H1 (cell line): Measurements from ENCODE around the gene C3orf20. TPM values are rescaled to one million over a fixed set of nuclear protein-coding genes. Genes with fewer than 3 reads are reported as not detected.

Experiments
- CTCF ChIA-PET: fragments of 300-600 bp; sonication (Branson Sonifier 250); formaldehyde crosslinking; loops from one replicate; lab custom pipeline; 2021; ENCODE audit not compliant: partially characterized antibody; lab: Charles Lee
- POLR2A ChIA-PET: fragments of 300-600 bp; sonication (Branson Sonifier 250); formaldehyde crosslinking; loops from one replicate; lab custom pipeline; 2021; ENCODE audit warnings: inconsistent platforms; ENCODE audit not compliant: partially characterized antibody; lab: Charles Lee
- DNase-seq, 2 experiments: peaks; one replicate each; pipeline versions ENCODE4 v3.0.0 to v3.0.0-alpha.2; 2010 to 2022; ENCODE audit warnings: low spot score in 2 of 2, low read depth in 1 of 2, mixed read lengths in 1 of 2
- FAIRE-seq: peaks from 2 replicates; lab custom pipeline; 2011; peaks lifted over from hg19 to GRCh38; lab: Jason Lieb, UNC
- H2AFZ ChIP-seq: 2 replicates; pipeline ENCODE4 v1.8.1; 2012; ENCODE audit warnings: low read length, inconsistent platforms
- H2AK5ac ChIP-seq: 2 replicates; pipeline ENCODE4 v1.6.1; 2013; ENCODE audit warnings: low read depth, low read length
- H2BK120ac ChIP-seq: replicated peaks from 2 replicates; pipeline ENCODE3; 2013; ENCODE audit warnings: low read depth, low read length, inconsistent platforms
- H2BK12ac ChIP-seq: 2 replicates; pipeline ENCODE4 v1.6.1; 2013; ENCODE audit warnings: low read depth, low read length
- H2BK15ac ChIP-seq: 2 replicates; pipeline ENCODE4 v1.6.1; 2013; ENCODE audit warnings: low read length
- H2BK20ac ChIP-seq: 2 replicates; pipeline ENCODE4 v1.6.1; 2013; ENCODE audit warnings: low read length
- H2BK5ac ChIP-seq: 2 replicates; pipeline ENCODE4 v1.6.1; 2013; ENCODE audit warnings: low read depth, low read length
- H3K14ac ChIP-seq: 2 replicates; pipeline ENCODE4 v1.6.1; 2013; ENCODE audit warnings: inconsistent platforms; ENCODE audit not compliant: insufficient read length
- H3K18ac ChIP-seq: 2 replicates; pipeline ENCODE4 v1.6.1; 2013; ENCODE audit warnings: low read length; ENCODE audit errors: extremely low read depth
- H3K23ac ChIP-seq: 2 replicates; pipeline ENCODE4 v1.6.1; 2013; ENCODE audit warnings: inconsistent platforms; ENCODE audit not compliant: insufficient read length
- H3K23me2 ChIP-seq: 2 replicates; pipeline ENCODE4 v1.6.1; 2013; ENCODE audit warnings: low read depth, low read length
- H3K27ac ChIP-seq: 2 replicates; pipeline ENCODE4 v1.6.1; 2011; ENCODE audit warnings: low read depth, low read length, inconsistent platforms
- H3K27me3 ChIP-seq, 4 experiments: replicated peaks in 1 of 4; 1 replicate in 1 of 4; 2 replicates in 3 of 4; pipeline versions ENCODE4 v1.6.1 to v1.8.1; 2011 to 2013; ENCODE audit warnings: low read length in 3 of 4, mild to moderate bottlenecking in 3 of 4, inconsistent platforms in 2 of 4, mixed read lengths in 2 of 4, moderate library complexity in 1 of 4; ENCODE audit not compliant: control insufficient read depth in 3 of 4, insufficient read depth in 3 of 4; ENCODE audit errors: extremely low read depth in 1 of 4
- H3K36me3 ChIP-seq, 4 experiments: 2 replicates each; pipeline versions ENCODE4 v1.6.1 to v1.8.1; 2011 to 2013; ENCODE audit warnings: mild to moderate bottlenecking in 4 of 4, low read length in 3 of 4, moderate library complexity in 2 of 4, control low read depth in 1 of 4, inconsistent platforms in 1 of 4; ENCODE audit not compliant: insufficient read depth in 4 of 4, control insufficient read depth in 2 of 4
- H3K4ac ChIP-seq: replicated peaks from 2 replicates; pipeline ENCODE3; 2013; ENCODE audit warnings: low read length, low read depth, mixed read lengths, inconsistent platforms; ENCODE audit not compliant: insufficient read length
- H3K4me1 ChIP-seq, 4 experiments: replicated peaks in 1 of 4; 1 replicate in 1 of 4; 2 replicates in 3 of 4; pipeline versions ENCODE4 v1.6.1 to v1.8.1; 2011 to 2013; ENCODE audit warnings: low read length in 3 of 4, inconsistent platforms in 2 of 4, mixed read lengths in 1 of 4; ENCODE audit not compliant: insufficient read depth in 4 of 4, control insufficient read depth in 3 of 4
- H3K4me2 ChIP-seq, 2 experiments: 2 replicates each; pipeline versions ENCODE4 v1.6.1 to v1.8.1; 2011 to 2013; ENCODE audit warnings: low read depth in 2 of 2, low read length in 2 of 2, control low read depth in 1 of 2, inconsistent platforms in 1 of 2, mild to moderate bottlenecking in 1 of 2; ENCODE audit not compliant: insufficient read depth in 1 of 2
- H3K4me3 ChIP-seq, 4 experiments: fragments of 200-600, 300-600 bp in 1 of 4; sonication (generic), shearing (Covaris generic), sonication (Bioruptor Twin) in 1 of 4; 2 replicates each; pipeline versions ENCODE4 v1.5.1 to v1.8.1; 2011 to 2016; ENCODE audit warnings: low read length in 4 of 4, low read depth in 3 of 4, control low read depth in 2 of 4, inconsistent platforms in 2 of 4, mild to moderate bottlenecking in 2 of 4, mixed read lengths in 1 of 4, moderate library complexity in 1 of 4; ENCODE audit not compliant: insufficient read depth in 2 of 4; ENCODE audit errors: extremely low read depth in 1 of 4
- H3K56ac ChIP-seq: replicated peaks from 2 replicates; pipeline ENCODE3; 2013; ENCODE audit warnings: low read depth, mild to moderate bottlenecking, mixed read lengths, low read length, inconsistent platforms; ENCODE audit not compliant: insufficient read length
- H3K79me1 ChIP-seq: 2 replicates; pipeline ENCODE4 v1.6.1; 2013; ENCODE audit warnings: low read depth, low read length, control low read depth
- H3K79me2 ChIP-seq, 2 experiments: 2 replicates each; pipeline versions ENCODE4 v1.6.1 to v1.8.1; 2012 to 2013; ENCODE audit warnings: low read length in 2 of 2, mild to moderate bottlenecking in 2 of 2, inconsistent platforms in 1 of 2; ENCODE audit not compliant: insufficient read depth in 2 of 2, control insufficient read depth in 1 of 2
- H3K9ac ChIP-seq, 4 experiments: replicated peaks in 1 of 4; 1 replicate in 1 of 4; 2 replicates in 3 of 4; pipeline versions ENCODE4 v1.6.1 to v1.8.1; 2011 to 2013; ENCODE audit warnings: low read depth in 3 of 4, low read length in 3 of 4, control low read depth in 2 of 4, mild to moderate bottlenecking in 2 of 4, moderate library complexity in 2 of 4, inconsistent platforms in 1 of 4; ENCODE audit errors: extremely low read depth in 1 of 4
- H3K9me3 ChIP-seq, 2 experiments: 2 replicates each; pipeline versions ENCODE4 v1.6.1 to v1.8.1; 2012 to 2013; ENCODE audit warnings: mild to moderate bottlenecking in 2 of 2, moderate library complexity in 2 of 2, control low read depth in 1 of 2, inconsistent platforms in 1 of 2, low read depth in 1 of 2, low read length in 1 of 2, mixed read lengths in 1 of 2; ENCODE audit not compliant: insufficient read depth in 2 of 2
- H4K20me1 ChIP-seq, 2 experiments: replicated peaks in 1 of 2; 2 replicates each; pipeline versions ENCODE3 to v1.8.1; 2011 to 2013; ENCODE audit warnings: inconsistent platforms in 2 of 2, low read length in 2 of 2, mild to moderate bottlenecking in 1 of 2; ENCODE audit not compliant: insufficient read depth in 2 of 2, control insufficient read depth in 1 of 2
- H4K5ac ChIP-seq: 2 replicates; pipeline ENCODE4 v1.6.1; 2013; ENCODE audit warnings: low read length, low read depth, mixed read lengths, inconsistent platforms; ENCODE audit not compliant: insufficient read length
- H4K8ac ChIP-seq: 2 replicates; pipeline ENCODE4 v1.8.0; 2013; ENCODE audit warnings: mild to moderate bottlenecking, moderate library complexity, low read length, inconsistent platforms; ENCODE audit not compliant: insufficient read depth; ENCODE audit errors: extremely low read depth
- H4K91ac ChIP-seq: replicated peaks from 2 replicates; pipeline ENCODE3; 2013; ENCODE audit warnings: low read length, mixed read lengths, inconsistent platforms; ENCODE audit not compliant: insufficient read length
- SIRT6 ChIP-seq: IDR thresholded peaks from one replicate; pipeline ENCODE4 v1.7.1; 2012; ENCODE audit warnings: low read length, inconsistent platforms
- WGBS, 2 experiments: shearing (Covaris generic) in 1 of 2; methylation state at CpG; one replicate each; pipeline versions ENCODE4 v1.1.6 to v1.1.7; 2013 to 2015; ENCODE audit warnings: low lambda C conversion rate in 2 of 2, mixed read lengths in 2 of 2, inconsistent platforms in 1 of 2, low coverage in 1 of 2, missing lambda C conversion rate in 1 of 2; ENCODE audit not compliant: insufficient replicate concordance in 2 of 2, insufficient coverage in 1 of 2, insufficient read length in 1 of 2; ENCODE audit errors: extremely low coverage in 1 of 2, missing lambda C conversion rate in 1 of 2; 5-methylcytosine and 5-hydroxymethylcytosine counted together
- polyA plus RNA-seq, 7 experiments: library from polyadenylated mRNA; depleted of rRNA in 3 of 7; stranded (reverse) in 5 of 7; unstranded in 2 of 7; fragments of >200 nt in 5 of 7; fragments of 200-250 nt in 2 of 7; gene quantifications; 1 replicate in 5 of 7; 2 replicates in 1 of 7; 4 replicates in 1 of 7; pipeline versions ENCODE4 v1.2.1 to v1.2.3, GENCODE V29; 2011 to 2013; ENCODE audit warnings: missing spikeins in 2 of 7, mixed read lengths in 2 of 7
- total RNA-seq: library from RNA; stranded (reverse); fragmentation: NEBNext Ultra II Directional; extraction: Animal tissue kit (Norgen Biotek cat#: 25700); gene quantifications from 2 replicates; pipeline ENCODE4 v1.2.1, GENCODE V29; 2021

Gene C3orf20
- total and polyA plus RNA-seq, 2 of the 8 experiments (the other 6 are each of a cell fraction or from before 2014, with no cell fraction given) = not detected

DNA sequence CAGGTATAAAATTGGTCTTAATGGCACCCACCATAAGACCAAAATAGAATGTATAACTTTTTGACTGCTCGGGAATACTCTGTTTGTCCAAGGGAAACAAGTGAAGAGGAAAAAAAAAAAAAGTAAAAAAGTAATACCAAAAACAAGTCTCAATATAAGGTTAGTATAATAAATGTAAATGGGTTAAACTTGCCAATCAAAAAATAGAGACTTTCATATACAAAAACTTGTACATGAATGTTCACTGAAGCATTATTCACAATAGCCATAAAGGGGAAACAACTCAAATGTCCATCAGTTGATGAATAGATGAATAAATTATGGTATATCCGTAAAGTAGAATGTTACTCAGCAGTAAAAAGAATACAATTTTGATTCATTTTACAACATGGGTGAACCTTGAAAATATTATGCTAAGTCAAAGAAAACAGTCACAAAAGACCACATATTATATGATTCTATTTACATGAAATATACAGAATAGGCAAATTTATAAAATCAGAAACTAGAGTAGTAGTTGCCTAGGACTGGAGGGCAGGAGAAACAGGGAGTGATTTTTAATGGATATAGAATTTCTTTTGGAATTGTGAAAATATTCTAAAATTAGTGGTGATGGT is 104.2 kb downstream of the C3orf20 start:
- CTCF ChIA-PET = interaction anchor here (0.8 to 9.0 kb wide), 12 partner anchors 9 to 272 kb away, joined by 3 to 129 read pairs (median 11); partner anchors contain the start of gene C3orf20
- DNase-seq = no peak
- no peak overlapping the region for H3K4ac ChIP-seq
- no peak overlapping the region for H2BK20ac ChIP-seq
- no peaks in the 10 kb centered on the region for H3K9me3 ChIP-seq
- H3K4me1 ChIP-seq = peaks cover 4 to 10% (median 5%) of the 10 kb centered on the region in 4 experiments; a peak in 5 of 7 replicates
- H4K5ac ChIP-seq = no peak overlapping the region
- no peaks in the 10 kb centered on the region for H3K23me2 ChIP-seq
- H2BK12ac ChIP-seq = no peak overlapping the region
- no peaks in the 10 kb centered on the region for H4K20me1 ChIP-seq
- H2BK120ac ChIP-seq = no peak overlapping the region
- no peak overlapping the region for H2AFZ ChIP-seq
- no peak overlapping the region for H2BK15ac ChIP-seq
- H3K56ac ChIP-seq = no peak overlapping the region
- POLR2A ChIA-PET = interaction anchor here (0.7 kb wide), 1 partner anchor 233 kb away, joined by 3 read pairs; no protein-coding TSS in a partner anchor
- FAIRE-seq = no peak
- no peak overlapping the region for H3K27ac ChIP-seq
- no peak overlapping the region for H3K4me3 ChIP-seq
- H3K9ac ChIP-seq = no peak overlapping the region
- WGBS, 2 experiments = 91% methylated on average over 2 of the region's 2 CpGs; no CpG with 5 or more reads in 1 of the 2 experiments
- H3K79me1 ChIP-seq = no peaks in the 10 kb centered on the region
- H2AK5ac ChIP-seq = no peak overlapping the region
- H3K4me2 ChIP-seq = no peak overlapping the region
- no peak overlapping the region for H2BK5ac ChIP-seq
- H3K27me3 ChIP-seq = no peaks in the 10 kb centered on the region
- no peak overlapping the region for H3K18ac ChIP-seq
- no peak overlapping the region for H4K8ac ChIP-seq
- no peak overlapping the region for H4K91ac ChIP-seq
- no peak for TF ChIP-seq SIRT6
- no peaks in the 10 kb centered on the region for H3K36me3 ChIP-seq
- H3K79me2 ChIP-seq = no peaks in the 10 kb centered on the region
- no peak overlapping the region for H3K14ac ChIP-seq
- H3K23ac ChIP-seq = no peak overlapping the region
